Neutrophil (primary cell): ENCODE data around the gene BMP3.

ENCODE experiments used
- H3K27ac ChIP-seq: fragments of 200-600 bp; sonication (generic); 2 replicates; pipeline ENCODE4 v1.5.1; 2016; ENCODE audit warnings: mild to moderate bottlenecking, moderate library complexity
- H3K27me3 ChIP-seq: fragments of 200-600 bp; sonication (generic); 2 replicates; pipeline ENCODE4 v1.6.0; 2016; ENCODE audit warnings: mild to moderate bottlenecking
- H3K36me3 ChIP-seq: fragments of 200-600 bp; sonication (generic); 2 replicates; pipeline ENCODE4 v1.5.1; 2017
- H3K4me1 ChIP-seq, 2 experiments: fragments of 200-600 bp in 1 of 2; sonication (generic) in 1 of 2; 1 replicate in 1 of 2; 2 replicates in 1 of 2; pipeline versions ENCODE4 v1.5.1 to v1.6.1; 2013 to 2016; ENCODE audit warnings: low read depth in 1 of 2, low read length in 1 of 2, mild to moderate bottlenecking in 1 of 2, moderate library complexity in 1 of 2; ENCODE audit not compliant: control insufficient read depth in 1 of 2, insufficient read depth in 1 of 2
- H3K4me3 ChIP-seq, 2 experiments: fragments of 200-600 bp in 1 of 2; sonication (generic) in 1 of 2; 1 replicate in 1 of 2; 2 replicates in 1 of 2; pipeline ENCODE4 v1.5.1; 2013 to 2016; ENCODE audit warnings: low read depth in 1 of 2, low read length in 1 of 2, mild to moderate bottlenecking in 1 of 2, moderate library complexity in 1 of 2
- H3K9me3 ChIP-seq: fragments of 200-600 bp; sonication (generic); 2 replicates; pipeline ENCODE4 v1.5.1; 2016
- CTCF ChIP-seq: fragments of 200-600 bp; sonication (generic); IDR thresholded peaks from 2 replicates; pipeline ENCODE4 v1.5.1; 2016; ENCODE audit warnings: antibody characterized with exemption

Gene BMP3

GRCh38 chr4:81039351-81039972, 9.0 kb downstream of the BMP3 start:
- no peak overlapping the region for H3K4me3 ChIP-seq
- TF ChIP-seq CTCF: no peak
- no peaks in the 10 kb centered on the region for H3K36me3 ChIP-seq
- H3K27me3 ChIP-seq: peaks cover 59% of the 10 kb centered on the region
- no peaks in the 10 kb centered on the region for H3K9me3 ChIP-seq
- no peak overlapping the region for H3K27ac ChIP-seq
- no peaks in the 10 kb centered on the region for H3K4me1 ChIP-seq

GRCh38 chr4:81040012-81040659, 9.6 kb downstream of the BMP3 start:
- no peaks in the 10 kb centered on the region for H3K36me3 ChIP-seq
- TF ChIP-seq CTCF: no peak
- H3K27ac ChIP-seq: no peak overlapping the region
- no peak overlapping the region for H3K4me3 ChIP-seq
- no peaks in the 10 kb centered on the region for H3K4me1 ChIP-seq
- peaks cover 52% of the 10 kb centered on the region for H3K27me3 ChIP-seq
- H3K9me3 ChIP-seq: no peaks in the 10 kb centered on the region

- no peak for TF ChIP-seq CTCF
- Histone ChIP-seq H3K36me3 (no peaks in the 10 kb centered on the region), H3K27ac (no peak overlapping the region), H3K27me3 (peaks cover 26% of the 10 kb centered on the region), H3K9me3 (no peaks in the 10 kb centered on the region), H3K4me1 (no peaks in the 10 kb centered on the region), H3K4me3 (no peak overlapping the region)
These were observed 12.3 kb downstream of the BMP3 start for GRCh38 chr4:81042578-81043365.

GRCh38 chr4:81049330-81049729, 18.8 kb downstream of the BMP3 start:
- no peaks in the 10 kb centered on the region for H3K4me1 ChIP-seq
- no peak overlapping the region for H3K27ac ChIP-seq
- TF ChIP-seq CTCF: no peak

GRCh38 chr4:81049907-81050306, 19.4 kb downstream of the BMP3 start:
- no peaks in the 10 kb centered on the region for H3K9me3 ChIP-seq
- H3K27ac ChIP-seq: no peak overlapping the region
- H3K27me3 ChIP-seq: no peaks in the 10 kb centered on the region
- H3K36me3 ChIP-seq: no peaks in the 10 kb centered on the region
- H3K4me1 ChIP-seq: no peaks in the 10 kb centered on the region
- no peak overlapping the region for H3K4me3 ChIP-seq
- no peak for TF ChIP-seq CTCF

More at GRCh38 chr4:81049330-81049729, 18.8 kb downstream of the BMP3 start:
- Histone ChIP-seq H3K9me3 (no peaks in the 10 kb centered on the region), H3K36me3 (no peaks in the 10 kb centered on the region), H3K4me3 (no peak overlapping the region), H3K27me3 (no peaks in the 10 kb centered on the region)
